Measurements from ENCODE around the gene TRAK2.

Gene TRAK2

GRCh38 chr2:201470821-201471731 is 19.8 kb upstream of the TRAK2 start:
- Histone ChIP-seq H3K9me3 (ENCODE audit: control insufficient read depth, low read length) (no peaks in the 10 kb centered on the region), H3K27ac (ENCODE audit: low read depth, low read length, severe bottlenecking) (no peak overlapping the region), H3K36me3 (ENCODE audit: control insufficient read depth, insufficient read depth, low read length) (peaks cover 6% of the 10 kb centered on the region), H3K4me3 (ENCODE audit: extremely low read depth, insufficient read depth, low read length, poor library complexity, severe bottlenecking) (no peak overlapping the region), H3K4me1 (ENCODE audit: control insufficient read depth, insufficient read depth, low read length, poor library complexity, severe bottlenecking) (peaks cover 5% of the 10 kb centered on the region)
- 43 to 61% methylated on average over 6 of the region's 9 CpGs for WGBS, 2 experiments (ENCODE audit: insufficient coverage in 2 of 2)

- Histone ChIP-seq H3K4me1 (ENCODE audit: control insufficient read depth, insufficient read depth, low read length, poor library complexity, severe bottlenecking) (peaks cover 10% of the 10 kb centered on the region), H3K4me3 (ENCODE audit: extremely low read depth, insufficient read depth, low read length, poor library complexity, severe bottlenecking) (no peak overlapping the region), H3K27ac (ENCODE audit: low read depth, low read length, severe bottlenecking) (no peak overlapping the region), H3K36me3 (ENCODE audit: control insufficient read depth, insufficient read depth, low read length) (peaks cover 7% of the 10 kb centered on the region), H3K9me3 (ENCODE audit: control insufficient read depth, low read length) (no peaks in the 10 kb centered on the region)
Measured at GRCh38 chr2:201467666-201468065, 16.4 kb upstream of the TRAK2 start.

- peaks cover 4% of the 10 kb centered on the region for H3K9me3 ChIP-seq (ENCODE audit: control insufficient read depth, low read length)
- no peak overlapping the region for H3K27ac ChIP-seq (ENCODE audit: low read depth, low read length, severe bottlenecking)
- WGBS, 2 experiments (ENCODE audit: insufficient coverage in 2 of 2): 100% methylated on average over 1 of the region's 3 CpGs; no CpG with 5 or more reads in 1 of the 2 experiments
- H3K36me3 ChIP-seq (ENCODE audit: control insufficient read depth, insufficient read depth, low read length): peaks cover 14% of the 10 kb centered on the region
- no peak overlapping the region for H3K4me3 ChIP-seq (ENCODE audit: extremely low read depth, insufficient read depth, low read length, poor library complexity, severe bottlenecking)
- H3K4me1 ChIP-seq (ENCODE audit: control insufficient read depth, insufficient read depth, low read length, poor library complexity, severe bottlenecking): peaks cover 10% of the 10 kb centered on the region
Measured at GRCh38 chr2:201466050-201466675, 14.9 kb upstream of the TRAK2 start.

GRCh38 chr2:201465524-201465971 is 14.3 kb upstream of the TRAK2 start:
- no CpG with 5 or more reads among the region's 2 CpGs for WGBS, 2 experiments (ENCODE audit: insufficient coverage in 2 of 2)
- Histone ChIP-seq H3K9me3 (ENCODE audit: control insufficient read depth, low read length) (peaks cover 4% of the 10 kb centered on the region), H3K4me1 (ENCODE audit: control insufficient read depth, insufficient read depth, low read length, poor library complexity, severe bottlenecking) (peaks cover 10% of the 10 kb centered on the region), H3K4me3 (ENCODE audit: extremely low read depth, insufficient read depth, low read length, poor library complexity, severe bottlenecking) (no peak overlapping the region), H3K36me3 (ENCODE audit: control insufficient read depth, insufficient read depth, low read length) (peaks cover 20% of the 10 kb centered on the region), H3K27ac (ENCODE audit: low read depth, low read length, severe bottlenecking) (no peak overlapping the region)

- Histone ChIP-seq H3K4me3 (ENCODE audit: extremely low read depth, insufficient read depth, low read length, poor library complexity, severe bottlenecking) (no peak overlapping the region), H3K9me3 (ENCODE audit: control insufficient read depth, low read length) (peaks cover 4% of the 10 kb centered on the region), H3K27ac (ENCODE audit: low read depth, low read length, severe bottlenecking) (no peak overlapping the region), H3K36me3 (ENCODE audit: control insufficient read depth, insufficient read depth, low read length) (peaks cover 22% of the 10 kb centered on the region), H3K4me1 (ENCODE audit: control insufficient read depth, insufficient read depth, low read length, poor library complexity, severe bottlenecking) (peaks cover 10% of the 10 kb centered on the region)
- 75 to 100% methylated on average over 1 of the region's 1 CpG for WGBS, 2 experiments (ENCODE audit: insufficient coverage in 2 of 2)
Measured at GRCh38 chr2:201464547-201464946, 13.3 kb upstream of the TRAK2 start.

GRCh38 chr2:201460532-201460931 is 9.3 kb upstream of the TRAK2 start:
- Histone ChIP-seq H3K9me3 (ENCODE audit: control insufficient read depth, low read length) (peaks cover 4% of the 10 kb centered on the region), H3K27ac (ENCODE audit: low read depth, low read length, severe bottlenecking) (no peak overlapping the region), H3K4me1 (ENCODE audit: control insufficient read depth, insufficient read depth, low read length, poor library complexity, severe bottlenecking) (peaks cover 4% of the 10 kb centered on the region), H3K4me3 (ENCODE audit: extremely low read depth, insufficient read depth, low read length, poor library complexity, severe bottlenecking) (no peak overlapping the region), H3K36me3 (ENCODE audit: control insufficient read depth, insufficient read depth, low read length) (peaks cover 22% of the 10 kb centered on the region)
- no CpG with 5 or more reads among the region's 1 CpG for WGBS, 2 experiments (ENCODE audit: insufficient coverage in 2 of 2)

- no peak overlapping the region for H3K4me3 ChIP-seq (ENCODE audit: extremely low read depth, insufficient read depth, low read length, poor library complexity, severe bottlenecking)
- H3K9me3 ChIP-seq (ENCODE audit: control insufficient read depth, low read length): peaks cover 4% of the 10 kb centered on the region
- peaks cover 15% of the 10 kb centered on the region for H3K36me3 ChIP-seq (ENCODE audit: control insufficient read depth, insufficient read depth, low read length)
- H3K4me1 ChIP-seq (ENCODE audit: control insufficient read depth, insufficient read depth, low read length, poor library complexity, severe bottlenecking): no peaks in the 10 kb centered on the region
- H3K27ac ChIP-seq (ENCODE audit: low read depth, low read length, severe bottlenecking): no peak overlapping the region
Measured at GRCh38 chr2:201458381-201458780, 7.1 kb upstream of the TRAK2 start.

- no peak overlapping the region for H3K27ac ChIP-seq (ENCODE audit: low read depth, low read length, severe bottlenecking)
Measured at GRCh38 chr2:201452922-201453643, 1.8 kb upstream of the TRAK2 start.

GRCh38 chr2:201452058-201452921 is 1.0 kb upstream of the TRAK2 start:
- Histone ChIP-seq H3K36me3 (ENCODE audit: control insufficient read depth, insufficient read depth, low read length) (peaks cover 13% of the 10 kb centered on the region), H3K4me1 (ENCODE audit: control insufficient read depth, insufficient read depth, low read length, poor library complexity, severe bottlenecking) (peaks cover 3% of the 10 kb centered on the region), H3K9me3 (ENCODE audit: control insufficient read depth, low read length) (no peaks in the 10 kb centered on the region), H3K4me3 (ENCODE audit: extremely low read depth, insufficient read depth, low read length, poor library complexity, severe bottlenecking) (peak overlapping the region; percentile 94), H3K27ac (ENCODE audit: low read depth, low read length, severe bottlenecking) (peak overlapping the region; percentile 57)
- 8 to 13% methylated on average over 26 to 47 of the region's 49 CpGs for WGBS, 2 experiments (ENCODE audit: insufficient coverage in 2 of 2)

More at GRCh38 chr2:201452922-201453643, 1.8 kb upstream of the TRAK2 start:
- Histone ChIP-seq H3K36me3 (ENCODE audit: control insufficient read depth, insufficient read depth, low read length) (peaks cover 13% of the 10 kb centered on the region), H3K4me3 (ENCODE audit: extremely low read depth, insufficient read depth, low read length, poor library complexity, severe bottlenecking) (peak overlapping the region; percentile 94), H3K9me3 (ENCODE audit: control insufficient read depth, low read length) (no peaks in the 10 kb centered on the region), H3K4me1 (ENCODE audit: control insufficient read depth, insufficient read depth, low read length, poor library complexity, severe bottlenecking) (peaks cover 3% of the 10 kb centered on the region)
- 100% methylated on average over 1 of the region's 6 CpGs; no CpG with 5 or more reads in 1 of the 2 experiments for WGBS, 2 experiments (ENCODE audit: insufficient coverage in 2 of 2)

GRCh38 chr2:201450954-201451291 is 335 bp downstream of the TRAK2 start:
- peak overlapping the region; percentile 94 for H3K4me3 ChIP-seq (ENCODE audit: extremely low read depth, insufficient read depth, low read length, poor library complexity, severe bottlenecking)
- peaks cover 7% of the 10 kb centered on the region for H3K4me1 ChIP-seq (ENCODE audit: control insufficient read depth, insufficient read depth, low read length, poor library complexity, severe bottlenecking)
- no peaks in the 10 kb centered on the region for H3K9me3 ChIP-seq (ENCODE audit: control insufficient read depth, low read length)
- 0% methylated on average over 9 to 17 of the region's 20 CpGs for WGBS, 2 experiments (ENCODE audit: insufficient coverage in 2 of 2)
- H3K36me3 ChIP-seq (ENCODE audit: control insufficient read depth, insufficient read depth, low read length): peaks cover 13% of the 10 kb centered on the region
- H3K27ac ChIP-seq (ENCODE audit: low read depth, low read length, severe bottlenecking): peak overlapping the region; percentile 85

Data from mesodermal cell (in vitro differentiated cells).